NB4 (cell line): ENCODE results near the gene DOP1B.

Experiments used
- DNase-seq: peaks from one replicate; pipeline ENCODE4 v3.0.0; 2010; ENCODE audit warnings: low read depth
- H3K4me3 ChIP-seq: one replicate; pipeline ENCODE4 v1.5.1; 2011; ENCODE audit warnings: mild to moderate bottlenecking, low read depth, low read length, moderate library complexity
- MYC ChIP-seq: IDR thresholded peaks from 2 replicates; pipeline ENCODE4 v1.6.1; 2011; ENCODE audit warnings: low read depth, low read length
- POLR2A ChIP-seq: IDR thresholded peaks from 2 replicates; pipeline ENCODE4 v1.6.1; 2011; ENCODE audit warnings: mild to moderate bottlenecking; ENCODE audit not compliant: insufficient read length; ENCODE audit errors: extremely low read depth
- TF ChIP-seq, protein P1 (sequence below): IDR thresholded peaks from one replicate; pipeline ENCODE4 v1.5.1; 2012; ENCODE audit warnings: low read depth, low read length
- TF ChIP-seq, protein P2 (sequence below): IDR thresholded peaks from 2 replicates; pipeline ENCODE4 v1.6.1; 2011; ENCODE audit warnings: low read depth, low read length

DOP1B gene

DNA sequence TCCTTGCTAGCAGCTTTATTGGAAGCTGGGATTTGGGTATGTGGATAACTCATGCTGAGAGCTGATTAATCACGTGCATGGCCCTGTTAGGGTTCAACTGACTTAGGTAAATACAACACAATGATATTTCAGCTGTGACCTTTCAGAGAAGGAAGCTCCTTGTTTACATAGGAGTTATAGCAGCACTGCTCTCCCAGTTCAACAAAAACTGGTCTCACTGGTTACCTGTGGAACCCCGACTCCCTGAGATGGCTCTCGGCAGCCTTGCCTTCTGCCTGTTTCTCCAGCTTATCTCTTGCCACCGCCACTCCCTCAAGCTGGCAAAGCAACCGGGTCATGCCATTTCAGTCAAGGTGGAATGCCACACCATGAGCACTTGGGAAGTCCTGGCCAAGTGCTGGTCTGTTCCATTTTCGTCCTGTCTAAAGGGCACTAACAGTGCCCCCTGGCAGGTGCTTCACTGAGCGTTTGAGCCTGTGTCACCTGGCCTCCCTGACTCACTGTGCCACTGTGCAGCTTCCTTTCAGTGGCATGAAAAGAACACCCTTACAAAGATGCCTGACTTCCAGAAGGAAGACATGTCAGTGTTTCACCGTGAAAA is 31.6 kb downstream of the DOP1B start:
- TF ChIP-seq, protein P1, sequence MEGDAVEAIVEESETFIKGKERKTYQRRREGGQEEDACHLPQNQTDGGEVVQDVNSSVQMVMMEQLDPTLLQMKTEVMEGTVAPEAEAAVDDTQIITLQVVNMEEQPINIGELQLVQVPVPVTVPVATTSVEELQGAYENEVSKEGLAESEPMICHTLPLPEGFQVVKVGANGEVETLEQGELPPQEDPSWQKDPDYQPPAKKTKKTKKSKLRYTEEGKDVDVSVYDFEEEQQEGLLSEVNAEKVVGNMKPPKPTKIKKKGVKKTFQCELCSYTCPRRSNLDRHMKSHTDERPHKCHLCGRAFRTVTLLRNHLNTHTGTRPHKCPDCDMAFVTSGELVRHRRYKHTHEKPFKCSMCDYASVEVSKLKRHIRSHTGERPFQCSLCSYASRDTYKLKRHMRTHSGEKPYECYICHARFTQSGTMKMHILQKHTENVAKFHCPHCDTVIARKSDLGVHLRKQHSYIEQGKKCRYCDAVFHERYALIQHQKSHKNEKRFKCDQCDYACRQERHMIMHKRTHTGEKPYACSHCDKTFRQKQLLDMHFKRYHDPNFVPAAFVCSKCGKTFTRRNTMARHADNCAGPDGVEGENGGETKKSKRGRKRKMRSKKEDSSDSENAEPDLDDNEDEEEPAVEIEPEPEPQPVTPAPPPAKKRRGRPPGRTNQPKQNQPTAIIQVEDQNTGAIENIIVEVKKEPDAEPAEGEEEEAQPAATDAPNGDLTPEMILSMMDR, result no peak
- no peak for TF ChIP-seq MYC
- no peak for TF ChIP-seq POLR2A
- TF ChIP-seq, protein P2, sequence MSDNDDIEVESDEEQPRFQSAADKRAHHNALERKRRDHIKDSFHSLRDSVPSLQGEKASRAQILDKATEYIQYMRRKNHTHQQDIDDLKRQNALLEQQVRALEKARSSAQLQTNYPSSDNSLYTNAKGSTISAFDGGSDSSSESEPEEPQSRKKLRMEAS, result no peak
- no peak for DNase-seq
- H3K4me3 ChIP-seq, result no peak overlapping the region

DNA sequence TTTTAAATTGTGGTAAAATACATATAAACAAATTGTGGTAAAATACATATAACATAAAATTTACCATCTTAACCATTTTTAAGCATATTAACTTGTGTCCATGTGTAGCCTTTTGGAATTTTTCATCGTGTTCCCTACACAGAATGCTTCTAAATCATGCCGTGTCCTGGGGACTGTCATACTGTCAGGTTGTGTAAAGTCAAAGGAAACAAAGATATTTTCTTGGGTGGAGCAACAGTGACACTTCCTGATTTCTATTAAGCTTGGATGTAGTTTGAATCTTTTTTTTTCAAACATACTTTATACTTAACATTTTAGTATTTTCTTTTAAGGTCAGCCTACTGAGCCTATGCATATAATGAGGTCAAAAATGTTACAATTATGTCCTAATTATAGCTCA is 32.3 kb downstream of the DOP1B start:
- H3K4me3 ChIP-seq, result no peak overlapping the region
- TF ChIP-seq, protein P2, result no peak
- no peak for TF ChIP-seq POLR2A
- TF ChIP-seq, protein P1, result no peak
- DNase-seq, result no peak

DNA sequence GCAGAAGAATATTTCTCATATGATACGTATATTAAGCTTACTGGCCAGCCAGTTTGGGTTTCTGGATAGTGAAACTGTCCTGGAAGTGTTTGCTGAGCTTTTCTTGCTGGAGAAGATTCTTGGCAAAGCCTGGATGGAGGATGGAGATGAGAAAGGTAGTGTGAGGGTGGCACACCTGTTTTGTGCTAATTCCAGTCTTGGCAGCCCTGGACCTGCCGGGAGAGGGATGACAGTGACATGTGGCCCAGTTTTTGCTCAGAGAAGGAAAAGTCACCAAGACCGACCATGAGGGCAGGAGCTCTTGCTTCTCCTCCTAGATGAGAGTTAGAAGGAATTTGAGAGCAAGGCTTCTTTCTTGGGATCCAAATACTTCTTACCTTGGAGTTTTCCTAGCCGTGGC is 34.1 kb downstream of the DOP1B start:
- no peak for TF ChIP-seq MYC
- TF ChIP-seq POLR2A, result no peak
- TF ChIP-seq, protein P1, result no peak
- TF ChIP-seq, protein P2, result no peak
- H3K4me3 ChIP-seq, result no peak overlapping the region
- DNase-seq, result no peak

DNA sequence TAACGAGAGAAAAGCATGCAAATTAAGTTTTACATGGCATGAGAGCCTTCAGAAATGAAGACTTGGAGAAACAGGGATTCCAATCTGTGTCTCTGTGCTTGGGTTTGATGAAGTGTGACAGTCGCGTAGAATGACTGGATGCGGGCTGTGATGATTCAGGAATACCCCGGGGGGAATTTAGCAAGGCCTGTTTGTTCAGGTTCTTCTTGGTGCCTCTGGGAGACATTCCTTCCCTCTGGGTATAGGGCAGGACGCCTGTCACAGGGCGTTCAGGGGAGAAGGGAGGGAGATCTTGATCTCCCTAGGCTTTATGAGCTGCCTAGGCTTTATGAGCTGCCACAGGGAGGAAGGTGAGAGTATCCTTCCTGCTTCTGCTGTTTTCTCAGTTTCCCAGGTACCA is 36.6 kb downstream of the DOP1B start:
- no peak for TF ChIP-seq POLR2A
- TF ChIP-seq, protein P2, result no peak
- TF ChIP-seq, protein P1, result no peak
- no peak for TF ChIP-seq MYC
- no peak for DNase-seq
- no peak overlapping the region for H3K4me3 ChIP-seq

DNA sequence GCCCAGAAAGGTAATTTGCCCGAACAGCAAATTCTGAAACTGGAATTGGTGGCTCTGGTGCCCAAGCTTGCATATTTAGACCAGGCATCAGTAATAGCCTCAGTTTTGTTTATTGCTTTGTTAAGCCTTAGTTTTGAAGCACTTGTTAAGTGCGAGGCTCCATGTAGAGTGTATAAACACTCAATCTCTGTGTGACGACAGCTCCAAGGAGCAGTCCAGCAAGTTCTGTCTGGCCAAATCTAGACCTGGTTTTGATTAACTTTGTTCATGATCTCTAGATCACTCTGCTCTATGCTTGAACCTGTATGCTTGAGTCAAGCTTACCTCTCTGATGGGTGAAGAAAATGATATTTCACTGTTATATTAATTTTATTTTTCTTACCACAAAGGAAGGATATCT is 37.4 kb downstream of the DOP1B start:
- no peak for DNase-seq
- H3K4me3 ChIP-seq, result no peak overlapping the region

DNA sequence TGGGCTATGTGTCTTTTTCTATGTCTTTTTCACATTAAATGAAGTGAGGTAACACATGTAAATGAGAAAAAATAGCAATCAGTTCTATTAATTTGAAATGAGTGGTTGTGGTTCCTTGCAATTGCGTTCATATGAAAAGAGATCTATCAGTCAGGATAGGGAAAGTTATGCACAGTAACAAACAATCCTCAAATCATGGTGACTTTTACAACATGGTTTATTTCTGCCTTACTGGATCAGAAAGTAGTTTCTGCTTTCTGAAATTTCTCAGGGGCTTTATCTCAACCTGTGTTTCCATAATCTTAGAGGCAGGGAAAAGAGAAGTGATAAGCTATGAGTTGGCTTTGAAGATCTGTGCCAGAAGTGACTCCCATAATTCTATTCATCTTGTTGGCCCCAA is 39.0 kb downstream of the DOP1B start:
- TF ChIP-seq, protein P2, result no peak
- TF ChIP-seq, protein P1, result no peak
- no peak for TF ChIP-seq POLR2A
- TF ChIP-seq MYC, result no peak
- no peak overlapping the region for H3K4me3 ChIP-seq
- DNase-seq, result no peak

More for the DNA sequence above, 37.4 kb downstream of the DOP1B start:
- TF ChIP-seq, protein P1, result no peak
